ENCODE data around the gene ERAL1. TPM values are rescaled to one million over a fixed set of nuclear protein-coding genes. Genes with fewer than 3 reads are reported as not detected.

The ERAL1 gene
- total RNA-seq, 1 experiment from 2014 or later = 70.1 TPM

- DNase-seq (ENCODE audit: low spot score) (no peak), ATAC-seq (no peak)
- Mint-ChIP-seq H3K9me3 (no peaks in the 10 kb centered on the region), H3K27ac (no peak overlapping the region; the same call in 1 of the 2 replicates), H3K36me3 (peaks cover 35% of the 10 kb centered on the region), H3K4me3 (peak overlapping the region; percentile 97), H3K4me1 (peaks cover 7% of the 10 kb centered on the region), H3K27me3 (ENCODE audit: low read depth) (no peaks in the 10 kb centered on the region)
- TF ChIP-seq AFF4 (CRISPR knock-in tag; IDR thresholded peaks at IDR 0.05; ENCODE audit: borderline replicate concordance) = no peak
- TF ChIP-seq ATF3 (CRISPR knock-in tag; conservative IDR thresholded peaks at IDR 0.05) = no peak
- no peak for TF ChIP-seq TEAD1 (CRISPR knock-in tag; IDR thresholded peaks at IDR 0.05)
- no peak for TF ChIP-seq ATF1 (CRISPR knock-in tag; IDR thresholded peaks at IDR 0.05)
- no peak for TF ChIP-seq ZNF219 (CRISPR knock-in tag; IDR thresholded peaks at IDR 0.05; ENCODE audit: borderline replicate concordance)
- TF ChIP-seq MYBL2 (CRISPR knock-in tag; IDR thresholded peaks at IDR 0.05) = no peak
- no peak for TF ChIP-seq AR (CRISPR knock-in tag; IDR thresholded peaks at IDR 0.05)
- TF ChIP-seq USF2 (CRISPR knock-in tag; IDR thresholded peaks at IDR 0.05) = no peak
- no peak for TF ChIP-seq NR1H2 (CRISPR knock-in tag; IDR thresholded peaks at IDR 0.05)
- TF ChIP-seq ZNF416 (CRISPR knock-in tag; IDR thresholded peaks at IDR 0.05) = no peak
- TF ChIP-seq ESRRA (CRISPR knock-in tag; IDR thresholded peaks at IDR 0.05; ENCODE audit: borderline replicate concordance) = no peak
- no peak for TF ChIP-seq ZMAT4 (CRISPR knock-in tag; IDR thresholded peaks at IDR 0.05)
- TF ChIP-seq FOXK1 (CRISPR knock-in tag; IDR thresholded peaks at IDR 0.05) = no peak
- TF ChIP-seq E2F4 (CRISPR knock-in tag; IDR thresholded peaks at IDR 0.05; ENCODE audit: borderline replicate concordance, low read depth) = no peak
- TF ChIP-seq CREB1 (CRISPR knock-in tag; IDR thresholded peaks at IDR 0.05) = no peak
- TF ChIP-seq FOXJ3 (CRISPR knock-in tag; IDR thresholded peaks at IDR 0.05; ENCODE audit: borderline replicate concordance) = no peak
- TF ChIP-seq IRF2 (CRISPR knock-in tag; IDR thresholded peaks at IDR 0.05; ENCODE audit: borderline replicate concordance, low read depth) = no peak
- TF ChIP-seq FOXP4 (CRISPR knock-in tag; IDR thresholded peaks at IDR 0.05) = no peak
- no peak for TF ChIP-seq ZSCAN18 (CRISPR knock-in tag; IDR thresholded peaks at IDR 0.05)
- POLR2A ChIA-PET = interaction anchor here (0.9 kb wide), 1 partner anchor 137 kb away, joined by 3 read pairs; the partner anchor contains the start of gene RPL23A
- CTCF ChIA-PET = interaction anchor here (0.6 to 1.5 kb wide), 2 partner anchors 16 to 92 kb away, joined by 3 to 5 read pairs; no protein-coding TSS in a partner anchor
Measured at GRCh38 chr17:28856028-28856574, 1.3 kb downstream of the ERAL1 start.

Measured in WTC11 (cell line).